D341Med (cell line): ENCODE measurements around the gene RGMA.
"Not testable (repeated sequence)": the region's sequence is repeated elsewhere in the genome, so short reads cannot be mapped to it uniquely, and the experiment has no call there.

ENCODE experiments used
- DNase-seq: peaks from one replicate; pipeline ENCODE4 v3.0.0; 2012; ENCODE audit warnings: low spot score

Gene RGMA

GRCh38 chr15:93066224-93066681 is 22.8 kb downstream of the RGMA start:
- peak; percentile 21 for DNase-seq

- no peak for DNase-seq
These were observed 23.4 kb downstream of the RGMA start for GRCh38 chr15:93065641-93066045.

GRCh38 chr15:93063796-93064690 is 25.0 kb downstream of the RGMA start:
- DNase-seq, result no peak

GRCh38 chr15:93063262-93063671 is 25.7 kb downstream of the RGMA start:
- no peak for DNase-seq

- DNase-seq, result not testable (repeated sequence)
These were observed 26.3 kb downstream of the RGMA start for GRCh38 chr15:93062628-93063261.

- DNase-seq, result no peak
These were observed 28.4 kb downstream of the RGMA start for GRCh38 chr15:93060336-93061248.

GRCh38 chr15:93059442-93059841 is 29.6 kb downstream of the RGMA start:
- no peak for DNase-seq

- no peak for DNase-seq
These were observed 30.0 kb downstream of the RGMA start for GRCh38 chr15:93058904-93059427.

- no peak for DNase-seq
These were observed 30.9 kb downstream of the RGMA start for GRCh38 chr15:93058128-93058527.

- no peak for DNase-seq
These were observed 31.4 kb downstream of the RGMA start for GRCh38 chr15:93057618-93058017.

- no peak for DNase-seq
These were observed 32.2 kb downstream of the RGMA start for GRCh38 chr15:93056836-93057235.

GRCh38 chr15:93055211-93055610 is 33.8 kb downstream of the RGMA start:
- DNase-seq, result no peak

- DNase-seq, result no peak
These were observed 36.7 kb downstream of the RGMA start for GRCh38 chr15:93052090-93052879.

- no peak for DNase-seq
These were observed 37.5 kb downstream of the RGMA start for GRCh38 chr15:93051236-93052089.

- no peak for DNase-seq
These were observed 38.4 kb downstream of the RGMA start for GRCh38 chr15:93050648-93051047.

- DNase-seq, result no peak
These were observed 39.0 kb downstream of the RGMA start for GRCh38 chr15:93049914-93050578.

GRCh38 chr15:93049233-93049632 is 39.8 kb downstream of the RGMA start:
- DNase-seq, result no peak

GRCh38 chr15:93048759-93049161 is 40.3 kb downstream of the RGMA start:
- DNase-seq, result no peak

GRCh38 chr15:93048426-93048721 is 40.6 kb downstream of the RGMA start:
- no peak for DNase-seq
